ENCODE results near the gene ING4.

DNA sequence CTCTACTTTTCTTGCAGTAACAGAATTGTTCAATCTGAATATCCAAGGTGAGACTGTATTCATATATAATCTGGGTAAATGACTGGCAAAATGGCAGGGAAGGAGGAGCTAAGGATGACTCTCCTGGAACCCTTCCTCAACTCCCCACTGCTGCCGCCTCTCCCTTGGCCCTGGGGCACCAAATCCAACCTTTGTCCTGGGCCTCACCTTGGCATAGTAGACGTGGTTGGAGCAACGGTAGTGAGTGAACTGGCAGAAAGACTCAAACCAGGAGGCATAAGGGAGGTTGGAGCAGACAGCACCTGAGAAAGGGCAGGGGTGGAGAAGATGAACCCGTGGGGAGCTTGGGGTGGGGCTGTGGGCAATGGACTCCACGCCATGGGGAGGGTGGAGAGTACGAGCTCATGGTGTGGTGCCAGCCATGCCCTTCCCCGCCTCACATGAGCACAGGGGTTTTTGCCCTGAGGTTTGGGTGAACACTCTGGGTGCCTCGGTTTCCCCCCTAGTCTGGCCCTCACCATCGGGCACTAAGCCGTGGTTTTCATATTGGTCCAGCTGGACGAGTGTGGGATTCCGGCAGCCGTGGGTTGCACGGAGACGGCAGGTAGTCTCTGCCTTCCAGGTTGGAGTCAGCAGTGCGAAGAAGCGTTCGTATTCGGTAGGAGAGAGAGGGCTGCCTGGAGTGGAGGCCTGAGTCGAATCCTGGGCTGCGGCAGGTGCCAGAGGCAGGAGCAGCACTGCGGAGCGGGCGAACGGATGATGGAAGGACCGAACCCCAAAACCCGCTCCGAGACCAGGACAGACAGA is 16.4 kb downstream of the ING4 start:
- TF ChIP-seq CTCF (IDR thresholded peaks at IDR 0.05), result no peak
- no peak for TF ChIP-seq EZH2 (IDR thresholded peaks at IDR 0.05)

Measured in neural progenitor cell (in vitro differentiated cells).